GM12878 (cell line): Measurements from ENCODE around the gene DIP2C. TPM values are rescaled to one million over a fixed set of nuclear protein-coding genes. Genes with fewer than 3 reads are reported as not detected.

Source experiments
- EED ChIP-seq: sonication (generic); IDR thresholded peaks from 2 replicates; pipeline ENCODE4 v1.6.1; 2016; ENCODE audit warnings: antibody characterized with exemption, low read depth
- EGR1 ChIP-seq, 2 experiments: IDR thresholded peaks; 1 replicate in 1 of 2; 2 replicates in 1 of 2; pipeline ENCODE4 v1.6.1; 2011 to 2012; ENCODE audit warnings: low read depth in 2 of 2, low read length in 2 of 2, borderline replicate concordance in 1 of 2, mild to moderate bottlenecking in 1 of 2, moderate library complexity in 1 of 2
- HDAC2 ChIP-seq: fragments of 200-600 bp; sonication (generic); IDR thresholded peaks from 2 replicates; pipeline ENCODE4 v1.6.1; 2017
- KLF5 ChIP-seq: fragments of 450-650 bp; IDR thresholded peaks from 2 replicates; pipeline ENCODE4 v1.6.1; 2014; ENCODE audit warnings: mild to moderate bottlenecking; ENCODE audit not compliant: partially characterized antibody
- MEF2B ChIP-seq: fragments of 450-650 bp; IDR thresholded peaks from 2 replicates; pipeline ENCODE4 v1.6.1; 2018; ENCODE audit warnings: mild to moderate bottlenecking, moderate library complexity; ENCODE audit not compliant: partially characterized antibody, poor library complexity, severe bottlenecking
- NFIC ChIP-seq: IDR thresholded peaks from 2 replicates; pipeline ENCODE4 v1.6.1; 2012; ENCODE audit warnings: low read depth, mild to moderate bottlenecking, inconsistent platforms, low read length, moderate library complexity
- POLR2AphosphoS2 ChIP-seq: IDR thresholded peaks from 2 replicates; pipeline ENCODE4 v1.6.1; 2011; ENCODE audit warnings: low read depth, mild to moderate bottlenecking, low read length, improper control_type of control experiment, moderate library complexity
- RAD21 ChIP-seq: IDR thresholded peaks from 2 replicates; pipeline ENCODE4 v1.6.1; 2011; ENCODE audit warnings: mild to moderate bottlenecking, low read depth, low read length, moderate library complexity; ENCODE audit not compliant: insufficient read depth
- RELA ChIP-seq: fragments of 450-650 bp; IDR thresholded peaks from 2 replicates; pipeline ENCODE4 v1.8.0; 2014; ENCODE audit warnings: borderline replicate concordance; ENCODE audit not compliant: partially characterized antibody
- SMAD5 ChIP-seq: IDR thresholded peaks from 2 replicates; pipeline ENCODE4 v1.6.1; 2016; ENCODE audit warnings: antibody characterized with exemption, low read depth
- ZZZ3 ChIP-seq: IDR thresholded peaks from 2 replicates; pipeline ENCODE4 v1.6.1; 2011; ENCODE audit warnings: low read depth; ENCODE audit not compliant: control insufficient read depth, insufficient read length
- polyA plus RNA-seq, 11 experiments: library from polyadenylated mRNA; depleted of rRNA in 4 of 11; unstranded in 6 of 11; stranded (reverse) in 5 of 11; fragments of >200 nt; fragmentation: Nextera tagmentation in 4 of 11; fragmentation: Illumina TruSeq in 1 of 11; extraction: Ambion mirVana in 4 of 11; extraction: Trizol in 1 of 11; gene quantifications; 1 replicate in 1 of 11; 2 replicates in 10 of 11; pipeline versions ENCODE4 v1.2.1 to v1.2.3, GENCODE V29; 2011 to 2016; ENCODE audit warnings: inconsistent platforms in 2 of 11, missing spikeins in 2 of 11, low read depth in 1 of 11
- total RNA-seq, 4 experiments: library from RNA; depleted of rRNA in 3 of 4; stranded (reverse); fragments of >200 nt in 3 of 4; fragmentation: Illumina TruSeq in 1 of 4; extraction: Trizol in 1 of 4; gene quantifications; 2 replicates each; pipeline versions ENCODE4 v1.2.1 to v1.2.3, GENCODE V29; 2013 to 2021
- TF ChIP-seq, protein P1 (sequence below): fragments of 450-650 bp; IDR thresholded peaks from 2 replicates; pipeline ENCODE4 v1.6.1; 2017; ENCODE audit warnings: antibody characterized with exemption, mild to moderate bottlenecking, moderate library complexity
- TF ChIP-seq, protein P2 (sequence below): IDR thresholded peaks from 2 replicates; pipeline ENCODE4 v1.6.1; 2011; ENCODE audit warnings: low read depth, mild to moderate bottlenecking, low read length, moderate library complexity, borderline replicate concordance; ENCODE audit errors: extremely low read depth
- TF ChIP-seq, protein P3 (sequence below): IDR thresholded peaks from 2 replicates; pipeline ENCODE4 v1.6.1; 2012; ENCODE audit warnings: low read depth, low read length, improper control_type of control experiment
- TF ChIP-seq, protein P4 (sequence below): IDR thresholded peaks from 2 replicates; pipeline ENCODE4 v1.6.1; 2012; ENCODE audit warnings: low read depth, low read length, improper control_type of control experiment

The DIP2C gene
- total and polyA plus RNA-seq, 10 of the 15 experiments (the other 5 are each of a cell fraction or from before 2014, with no cell fraction given), result 0.01 to 0.10 (median 0.06) TPM

DNA sequence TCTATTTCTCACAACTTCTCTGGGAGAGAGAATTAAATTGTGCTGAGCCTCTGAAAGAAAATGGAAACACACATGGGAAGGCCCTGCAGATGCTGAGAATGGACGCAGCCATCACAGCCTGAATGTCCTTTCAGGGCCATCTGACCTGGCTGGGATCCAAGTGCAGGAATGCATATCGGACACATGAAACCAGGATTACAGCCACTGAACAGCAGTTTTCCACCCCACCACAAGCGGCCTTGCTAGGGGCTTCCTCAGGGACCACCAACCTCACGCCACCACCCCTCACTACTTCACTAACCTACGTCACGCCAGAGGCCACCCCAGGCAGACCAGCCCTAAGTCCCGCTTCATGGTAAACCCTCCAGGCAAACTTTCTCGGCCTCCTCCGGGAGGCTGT, 103.3 kb downstream of the DIP2C start (continued):
- TF ChIP-seq MEF2B (no peak), KLF5 (no peak), SMAD5 (no peak), ZZZ3 (no peak), NFIC (no peak), POLR2AphosphoS2 (no peak), HDAC2 (no peak), RAD21 (no peak), RELA (no peak), EED (no peak), EGR1 (IDR thresholded peaks at IDR 0.05; ENCODE audit: borderline replicate concordance in 1 of 2, low read depth in 2 of 2, low read length in 2 of 2) (no peak)
- TF ChIP-seq, protein P1, sequence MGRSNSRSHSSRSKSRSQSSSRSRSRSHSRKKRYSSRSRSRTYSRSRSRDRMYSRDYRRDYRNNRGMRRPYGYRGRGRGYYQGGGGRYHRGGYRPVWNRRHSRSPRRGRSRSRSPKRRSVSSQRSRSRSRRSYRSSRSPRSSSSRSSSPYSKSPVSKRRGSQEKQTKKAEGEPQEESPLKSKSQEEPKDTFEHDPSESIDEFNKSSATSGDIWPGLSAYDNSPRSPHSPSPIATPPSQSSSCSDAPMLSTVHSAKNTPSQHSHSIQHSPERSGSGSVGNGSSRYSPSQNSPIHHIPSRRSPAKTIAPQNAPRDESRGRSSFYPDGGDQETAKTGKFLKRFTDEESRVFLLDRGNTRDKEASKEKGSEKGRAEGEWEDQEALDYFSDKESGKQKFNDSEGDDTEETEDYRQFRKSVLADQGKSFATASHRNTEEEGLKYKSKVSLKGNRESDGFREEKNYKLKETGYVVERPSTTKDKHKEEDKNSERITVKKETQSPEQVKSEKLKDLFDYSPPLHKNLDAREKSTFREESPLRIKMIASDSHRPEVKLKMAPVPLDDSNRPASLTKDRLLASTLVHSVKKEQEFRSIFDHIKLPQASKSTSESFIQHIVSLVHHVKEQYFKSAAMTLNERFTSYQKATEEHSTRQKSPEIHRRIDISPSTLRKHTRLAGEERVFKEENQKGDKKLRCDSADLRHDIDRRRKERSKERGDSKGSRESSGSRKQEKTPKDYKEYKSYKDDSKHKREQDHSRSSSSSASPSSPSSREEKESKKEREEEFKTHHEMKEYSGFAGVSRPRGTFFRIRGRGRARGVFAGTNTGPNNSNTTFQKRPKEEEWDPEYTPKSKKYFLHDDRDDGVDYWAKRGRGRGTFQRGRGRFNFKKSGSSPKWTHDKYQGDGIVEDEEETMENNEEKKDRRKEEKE, result no peak
- TF ChIP-seq, protein P2, sequence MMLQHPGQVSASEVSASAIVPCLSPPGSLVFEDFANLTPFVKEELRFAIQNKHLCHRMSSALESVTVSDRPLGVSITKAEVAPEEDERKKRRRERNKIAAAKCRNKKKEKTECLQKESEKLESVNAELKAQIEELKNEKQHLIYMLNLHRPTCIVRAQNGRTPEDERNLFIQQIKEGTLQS, result no peak
- TF ChIP-seq, protein P3, sequence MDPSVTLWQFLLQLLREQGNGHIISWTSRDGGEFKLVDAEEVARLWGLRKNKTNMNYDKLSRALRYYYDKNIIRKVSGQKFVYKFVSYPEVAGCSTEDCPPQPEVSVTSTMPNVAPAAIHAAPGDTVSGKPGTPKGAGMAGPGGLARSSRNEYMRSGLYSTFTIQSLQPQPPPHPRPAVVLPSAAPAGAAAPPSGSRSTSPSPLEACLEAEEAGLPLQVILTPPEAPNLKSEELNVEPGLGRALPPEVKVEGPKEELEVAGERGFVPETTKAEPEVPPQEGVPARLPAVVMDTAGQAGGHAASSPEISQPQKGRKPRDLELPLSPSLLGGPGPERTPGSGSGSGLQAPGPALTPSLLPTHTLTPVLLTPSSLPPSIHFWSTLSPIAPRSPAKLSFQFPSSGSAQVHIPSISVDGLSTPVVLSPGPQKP, result no peak
- TF ChIP-seq, protein P4, sequence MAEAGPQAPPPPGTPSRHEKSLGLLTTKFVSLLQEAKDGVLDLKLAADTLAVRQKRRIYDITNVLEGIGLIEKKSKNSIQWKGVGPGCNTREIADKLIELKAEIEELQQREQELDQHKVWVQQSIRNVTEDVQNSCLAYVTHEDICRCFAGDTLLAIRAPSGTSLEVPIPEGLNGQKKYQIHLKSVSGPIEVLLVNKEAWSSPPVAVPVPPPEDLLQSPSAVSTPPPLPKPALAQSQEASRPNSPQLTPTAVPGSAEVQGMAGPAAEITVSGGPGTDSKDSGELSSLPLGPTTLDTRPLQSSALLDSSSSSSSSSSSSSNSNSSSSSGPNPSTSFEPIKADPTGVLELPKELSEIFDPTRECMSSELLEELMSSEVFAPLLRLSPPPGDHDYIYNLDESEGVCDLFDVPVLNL, result no peak
